ENCODE results near the gene ZDHHC5. TPM values are rescaled to one million over a fixed set of nuclear protein-coding genes. Genes with fewer than 3 reads are reported as not detected.

ZDHHC5 gene
- total and polyA plus RNA-seq, 2 of the 13 experiments (the other 11 are each of a cell fraction or from before 2014, with no cell fraction given) = 26.6 to 34.0 TPM

DNA sequence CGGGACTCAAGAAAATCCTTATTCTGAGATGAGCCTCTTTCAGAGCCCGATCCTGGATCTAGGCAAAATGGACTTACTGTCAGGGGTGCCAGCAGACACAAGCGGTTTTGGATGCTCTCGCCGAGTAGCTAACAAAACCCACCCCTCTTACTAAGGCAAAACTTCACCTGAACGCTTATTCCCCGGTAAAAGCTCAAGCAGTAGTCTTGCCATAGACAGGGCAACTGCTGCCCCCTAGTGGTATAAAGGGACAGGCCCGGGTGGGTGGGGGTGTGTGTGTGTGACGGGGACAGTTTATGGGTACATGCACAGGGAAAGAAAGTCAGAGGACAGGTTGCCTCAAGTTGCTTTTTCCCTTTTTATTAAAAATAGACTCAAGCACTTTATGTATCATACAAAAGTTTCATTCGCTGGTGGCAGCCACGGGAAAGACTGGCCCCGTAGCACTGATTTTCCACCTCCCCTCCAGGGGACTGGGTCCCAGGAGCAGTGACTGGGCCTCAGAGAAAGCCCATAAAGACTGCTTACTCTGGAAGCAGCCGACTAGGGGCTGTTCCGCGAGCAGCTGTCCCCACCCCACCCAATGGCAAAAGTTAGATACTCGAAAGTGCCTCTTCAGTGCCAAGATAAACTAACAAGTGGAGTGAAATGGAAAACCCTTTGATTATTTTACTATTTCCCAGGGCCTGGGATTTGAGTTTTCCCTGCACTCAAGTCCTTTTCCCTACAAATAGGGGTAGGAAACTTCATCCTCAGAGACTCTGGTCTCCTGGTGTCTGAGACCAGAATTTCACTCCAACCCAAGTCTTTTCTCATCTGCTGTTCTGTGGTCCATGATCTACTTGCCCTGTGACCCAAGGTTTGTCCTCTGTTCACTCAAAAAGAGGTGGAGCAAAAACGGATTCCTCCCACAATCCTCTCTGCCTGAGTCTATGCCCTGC lies 22.9 kb upstream of the ZDHHC5 start (continued):
- TF ChIP-seq ZNF234 (CRISPR knock-in tag; conservative IDR thresholded peaks at IDR 0.05) = no peak
- TF ChIP-seq HNRNPLL (IDR thresholded peaks at IDR 0.05; ENCODE audit: low read depth, low read length, poor library complexity, severe bottlenecking) = no peak
- no peak for TF ChIP-seq ZFP36L2 (CRISPR knock-in tag; IDR thresholded peaks at IDR 0.05)
- TF ChIP-seq KDM5B (CRISPR knock-in tag; IDR thresholded peaks at IDR 0.05; ENCODE audit: borderline replicate concordance) = no peak
- no peak for TF ChIP-seq FOSL2 (CRISPR knock-in tag; IDR thresholded peaks at IDR 0.05)
- TF ChIP-seq, protein P1, sequence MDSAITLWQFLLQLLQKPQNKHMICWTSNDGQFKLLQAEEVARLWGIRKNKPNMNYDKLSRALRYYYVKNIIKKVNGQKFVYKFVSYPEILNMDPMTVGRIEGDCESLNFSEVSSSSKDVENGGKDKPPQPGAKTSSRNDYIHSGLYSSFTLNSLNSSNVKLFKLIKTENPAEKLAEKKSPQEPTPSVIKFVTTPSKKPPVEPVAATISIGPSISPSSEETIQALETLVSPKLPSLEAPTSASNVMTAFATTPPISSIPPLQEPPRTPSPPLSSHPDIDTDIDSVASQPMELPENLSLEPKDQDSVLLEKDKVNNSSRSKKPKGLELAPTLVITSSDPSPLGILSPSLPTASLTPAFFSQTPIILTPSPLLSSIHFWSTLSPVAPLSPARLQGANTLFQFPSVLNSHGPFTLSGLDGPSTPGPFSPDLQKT (CRISPR knock-in tag; IDR thresholded peaks at IDR 0.05; ENCODE audit: borderline replicate concordance) = no peak
- no peak for TF ChIP-seq KLF13 (CRISPR knock-in tag; IDR thresholded peaks at IDR 0.05)
- peak in 1 of 2 experiments; percentile 22; a peak in 1 of 4 replicates for TF ChIP-seq KLF16 (CRISPR knock-in tag; IDR thresholded peaks at IDR 0.05)
- no peak for TF ChIP-seq ZBTB3 (CRISPR knock-in tag; IDR thresholded peaks at IDR 0.05; ENCODE audit: borderline replicate concordance, low read depth)
- no peak for TF ChIP-seq RFXANK (CRISPR knock-in tag; IDR thresholded peaks at IDR 0.05)
- TF ChIP-seq TBP (CRISPR knock-in tag; IDR thresholded peaks at IDR 0.05) = no peak
- no peak for TF ChIP-seq ZNF788 (CRISPR knock-in tag; IDR thresholded peaks at IDR 0.05; ENCODE audit: borderline replicate concordance)
- TF ChIP-seq THAP11 (CRISPR knock-in tag; IDR thresholded peaks at IDR 0.05) = 0 out of 2 replicates have a peak, but pooled peaks have one; percentile 45
- TF ChIP-seq ZNF343 (CRISPR knock-in tag; IDR thresholded peaks at IDR 0.05) = no peak
- no peak for TF ChIP-seq RXRA (CRISPR knock-in tag; IDR thresholded peaks at IDR 0.05)
- TF ChIP-seq AGO1 (IDR thresholded peaks at IDR 0.05; ENCODE audit: low read depth, low read length, poor library complexity, severe bottlenecking) = no peak
- TF ChIP-seq, protein P2, sequence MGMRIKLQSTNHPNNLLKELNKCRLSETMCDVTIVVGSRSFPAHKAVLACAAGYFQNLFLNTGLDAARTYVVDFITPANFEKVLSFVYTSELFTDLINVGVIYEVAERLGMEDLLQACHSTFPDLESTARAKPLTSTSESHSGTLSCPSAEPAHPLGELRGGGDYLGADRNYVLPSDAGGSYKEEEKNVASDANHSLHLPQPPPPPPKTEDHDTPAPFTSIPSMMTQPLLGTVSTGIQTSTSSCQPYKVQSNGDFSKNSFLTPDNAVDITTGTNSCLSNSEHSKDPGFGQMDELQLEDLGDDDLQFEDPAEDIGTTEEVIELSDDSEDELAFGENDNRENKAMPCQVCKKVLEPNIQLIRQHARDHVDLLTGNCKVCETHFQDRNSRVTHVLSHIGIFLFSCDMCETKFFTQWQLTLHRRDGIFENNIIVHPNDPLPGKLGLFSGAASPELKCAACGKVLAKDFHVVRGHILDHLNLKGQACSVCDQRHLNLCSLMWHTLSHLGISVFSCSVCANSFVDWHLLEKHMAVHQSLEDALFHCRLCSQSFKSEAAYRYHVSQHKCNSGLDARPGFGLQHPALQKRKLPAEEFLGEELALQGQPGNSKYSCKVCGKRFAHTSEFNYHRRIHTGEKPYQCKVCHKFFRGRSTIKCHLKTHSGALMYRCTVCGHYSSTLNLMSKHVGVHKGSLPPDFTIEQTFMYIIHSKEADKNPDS (CRISPR knock-in tag; IDR thresholded peaks at IDR 0.05) = no peak
- no peak for TF ChIP-seq ZNF296 (CRISPR knock-in tag; conservative IDR thresholded peaks at IDR 0.05)
- TF ChIP-seq, protein P3, sequence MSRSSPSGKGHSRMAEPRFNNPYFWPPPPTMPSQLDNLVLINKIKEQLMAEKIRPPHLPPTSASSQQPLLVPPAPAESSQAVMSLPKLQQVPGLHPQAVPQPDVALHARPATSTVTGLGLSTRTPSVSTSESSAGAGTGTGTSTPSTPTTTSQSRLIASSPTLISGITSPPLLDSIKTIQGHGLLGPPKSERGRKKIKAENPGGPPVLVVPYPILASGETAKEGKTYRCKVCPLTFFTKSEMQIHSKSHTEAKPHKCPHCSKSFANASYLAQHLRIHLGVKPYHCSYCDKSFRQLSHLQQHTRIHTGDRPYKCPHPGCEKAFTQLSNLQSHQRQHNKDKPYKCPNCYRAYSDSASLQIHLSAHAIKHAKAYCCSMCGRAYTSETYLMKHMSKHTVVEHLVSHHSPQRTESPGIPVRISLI (CRISPR knock-in tag; IDR thresholded peaks at IDR 0.05; ENCODE audit: borderline replicate concordance) = no peak
- TF ChIP-seq GZF1 (CRISPR knock-in tag; IDR thresholded peaks at IDR 0.05) = no peak
- TF ChIP-seq, protein P4, sequence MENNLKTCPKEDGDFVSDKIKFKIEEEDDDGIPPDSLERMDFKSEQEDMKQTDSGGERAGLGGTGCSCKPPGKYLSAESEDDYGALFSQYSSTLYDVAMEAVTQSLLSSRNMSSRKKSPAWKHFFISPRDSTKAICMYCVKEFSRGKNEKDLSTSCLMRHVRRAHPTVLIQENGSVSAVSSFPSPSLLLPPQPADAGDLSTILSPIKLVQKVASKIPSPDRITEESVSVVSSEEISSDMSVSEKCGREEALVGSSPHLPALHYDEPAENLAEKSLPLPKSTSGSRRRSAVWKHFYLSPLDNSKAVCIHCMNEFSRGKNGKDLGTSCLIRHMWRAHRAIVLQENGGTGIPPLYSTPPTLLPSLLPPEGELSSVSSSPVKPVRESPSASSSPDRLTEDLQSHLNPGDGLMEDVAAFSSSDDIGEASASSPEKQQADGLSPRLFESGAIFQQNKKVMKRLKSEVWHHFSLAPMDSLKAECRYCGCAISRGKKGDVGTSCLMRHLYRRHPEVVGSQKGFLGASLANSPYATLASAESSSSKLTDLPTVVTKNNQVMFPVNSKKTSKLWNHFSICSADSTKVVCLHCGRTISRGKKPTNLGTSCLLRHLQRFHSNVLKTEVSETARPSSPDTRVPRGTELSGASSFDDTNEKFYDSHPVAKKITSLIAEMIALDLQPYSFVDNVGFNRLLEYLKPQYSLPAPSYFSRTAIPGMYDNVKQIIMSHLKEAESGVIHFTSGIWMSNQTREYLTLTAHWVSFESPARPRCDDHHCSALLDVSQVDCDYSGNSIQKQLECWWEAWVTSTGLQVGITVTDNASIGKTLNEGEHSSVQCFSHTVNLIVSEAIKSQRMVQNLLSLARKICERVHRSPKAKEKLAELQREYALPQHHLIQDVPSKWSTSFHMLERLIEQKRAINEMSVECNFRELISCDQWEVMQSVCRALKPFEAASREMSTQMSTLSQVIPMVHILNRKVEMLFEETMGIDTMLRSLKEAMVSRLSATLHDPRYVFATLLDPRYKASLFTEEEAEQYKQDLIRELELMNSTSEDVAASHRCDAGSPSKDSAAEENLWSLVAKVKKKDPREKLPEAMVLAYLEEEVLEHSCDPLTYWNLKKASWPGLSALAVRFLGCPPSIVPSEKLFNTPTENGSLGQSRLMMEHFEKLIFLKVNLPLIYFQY (CRISPR knock-in tag; IDR thresholded peaks at IDR 0.05; ENCODE audit: borderline replicate concordance) = no peak
